SK-N-MC (cell line): ENCODE data around the gene SMIM15.

Experiments used
- EZH2 ChIP-seq: fragments of 200-600 bp; sonication (generic); IDR thresholded peaks from one replicate; pipeline ENCODE4 v1.6.1; 2017; ENCODE audit warnings: antibody characterized with exemption
- POLR2AphosphoS5 ChIP-seq: IDR thresholded peaks from 2 replicates; pipeline ENCODE4 v1.6.1; 2012; ENCODE audit warnings: mild to moderate bottlenecking, low read depth, low read length, borderline replicate concordance

DNA sequence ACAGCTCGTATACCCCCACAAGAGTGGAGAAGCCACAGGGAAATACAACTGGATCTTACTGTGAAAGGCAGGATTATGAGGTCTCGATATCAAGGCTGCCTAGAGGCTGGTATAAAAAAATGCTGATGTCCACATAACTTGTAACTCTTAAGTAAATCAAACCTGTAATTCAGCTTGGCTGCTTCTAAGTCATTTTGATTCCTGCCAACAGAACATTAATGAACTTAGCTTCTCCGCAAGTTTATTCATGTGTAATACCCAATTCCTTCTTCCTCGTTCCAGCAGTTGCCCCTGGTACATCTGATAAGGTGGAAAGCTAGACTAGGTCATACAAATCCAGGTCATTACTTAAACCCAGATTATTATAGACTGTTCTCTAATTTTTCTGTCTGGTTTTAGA, 16.4 kb upstream of the SMIM15 start:
- no peak for TF ChIP-seq EZH2
- TF ChIP-seq POLR2AphosphoS5: no peak
